HG03175 (cell line): ENCODE results near the gene KLHL26.

ENCODE experiments used
- ATAC-seq: cut with Tn5 transposase; IDR thresholded peaks from one replicate; pipeline ENCODE4 v1.9.1; 2021; ENCODE audit warnings: mild to moderate bottlenecking, moderate library complexity; ENCODE audit not compliant: unreplicated experiment

Gene KLHL26

GRCh38 chr19:18601875-18602274, 35.0 kb upstream of the KLHL26 start:
- no peak for ATAC-seq

- no peak for ATAC-seq
These were observed 33.4 kb upstream of the KLHL26 start for GRCh38 chr19:18603255-18603957.

GRCh38 chr19:18603958-18604819, 32.6 kb upstream of the KLHL26 start:
- no peak for ATAC-seq

- no peak for ATAC-seq
These were observed 32.0 kb upstream of the KLHL26 start for GRCh38 chr19:18604820-18605159.

GRCh38 chr19:18605196-18605545, 31.7 kb upstream of the KLHL26 start:
- no peak for ATAC-seq

- no peak for ATAC-seq
These were observed 31.1 kb upstream of the KLHL26 start for GRCh38 chr19:18605546-18606280.

- no peak for ATAC-seq
These were observed 30.3 kb upstream of the KLHL26 start, which contains the start of gene CRLF1 for GRCh38 chr19:18606281-18607225. CRLF1 (minus strand) TSS chr19:18606799; CDS start chr19:18606656, 143 bp downstream.

- ATAC-seq = no peak
These were observed 29.4 kb upstream of the KLHL26 start for GRCh38 chr19:18607226-18608101.

- ATAC-seq = no peak
These were observed 28.6 kb upstream of the KLHL26 start for GRCh38 chr19:18608102-18608804.

GRCh38 chr19:18608805-18609716, 27.8 kb upstream of the KLHL26 start:
- no peak for ATAC-seq

- no peak for ATAC-seq
These were observed 27.1 kb upstream of the KLHL26 start for GRCh38 chr19:18609717-18610051.

- ATAC-seq = no peak
These were observed 26.6 kb upstream of the KLHL26 start for GRCh38 chr19:18610245-18610555.

- no peak for ATAC-seq
These were observed 26.1 kb upstream of the KLHL26 start for GRCh38 chr19:18610556-18611326.

- ATAC-seq = no peak
These were observed 25.3 kb upstream of the KLHL26 start for GRCh38 chr19:18611327-18612050.

GRCh38 chr19:18612051-18612771, 24.6 kb upstream of the KLHL26 start:
- no peak for ATAC-seq
